HFF-Myc (cell line): ENCODE results near the gene KCNQ1.

ENCODE experiments used
- DNase-seq: peaks from one replicate; pipeline ENCODE4 v3.0.0-alpha.2; 2011; ENCODE audit warnings: low read depth; ENCODE audit errors: extremely low read depth
- H3K4me3 ChIP-seq: replicated peaks from 2 replicates; pipeline ENCODE4 v1.5.1; 2011; ENCODE audit warnings: low read depth, mild to moderate bottlenecking, control low read depth, low read length
- CTCF ChIP-seq: IDR thresholded peaks from 2 replicates; pipeline ENCODE4 v1.5.1; 2012; ENCODE audit warnings: mild to moderate bottlenecking, low read depth, low read length, control low read depth; ENCODE audit errors: missing control alignments

KCNQ1 gene

GRCh38 chr11:2853401-2853800, 408.6 kb downstream of the KCNQ1 start:
- no peak overlapping the region for H3K4me3 ChIP-seq
- DNase-seq, result no peak
- TF ChIP-seq CTCF, result no peak

GRCh38 chr11:2853997-2854560, 409.3 kb downstream of the KCNQ1 start:
- no peak for TF ChIP-seq CTCF
- no peak for DNase-seq
- H3K4me3 ChIP-seq, result no peak overlapping the region

GRCh38 chr11:2855162-2855561, 410.4 kb downstream of the KCNQ1 start:
- TF ChIP-seq CTCF, result no peak
- no peak for DNase-seq
- H3K4me3 ChIP-seq, result no peak overlapping the region

GRCh38 chr11:2857276-2857675, 412.5 kb downstream of the KCNQ1 start:
- no peak overlapping the region for H3K4me3 ChIP-seq
- no peak for DNase-seq
- TF ChIP-seq CTCF, result no peak

GRCh38 chr11:2857918-2858317, 413.1 kb downstream of the KCNQ1 start:
- TF ChIP-seq CTCF, result no peak
- no peak overlapping the region for H3K4me3 ChIP-seq
- no peak for DNase-seq

- TF ChIP-seq CTCF, result no peak
- no peak overlapping the region for H3K4me3 ChIP-seq
- no peak for DNase-seq
These were observed 414.3 kb downstream of the KCNQ1 start for GRCh38 chr11:2858995-2859698.

GRCh38 chr11:2859699-2860037, 414.9 kb downstream of the KCNQ1 start:
- no peak overlapping the region for H3K4me3 ChIP-seq
- no peak for TF ChIP-seq CTCF
- DNase-seq, result no peak
